ENCODE measurements around the gene GATA6. TPM values are rescaled to one million over a fixed set of nuclear protein-coding genes. Genes with fewer than 3 reads are reported as not detected.

Gene GATA6
- total and polyA plus RNA-seq, 2 experiments from 2014 or later, result 0.08 TPM; not detected in 1

DNA sequence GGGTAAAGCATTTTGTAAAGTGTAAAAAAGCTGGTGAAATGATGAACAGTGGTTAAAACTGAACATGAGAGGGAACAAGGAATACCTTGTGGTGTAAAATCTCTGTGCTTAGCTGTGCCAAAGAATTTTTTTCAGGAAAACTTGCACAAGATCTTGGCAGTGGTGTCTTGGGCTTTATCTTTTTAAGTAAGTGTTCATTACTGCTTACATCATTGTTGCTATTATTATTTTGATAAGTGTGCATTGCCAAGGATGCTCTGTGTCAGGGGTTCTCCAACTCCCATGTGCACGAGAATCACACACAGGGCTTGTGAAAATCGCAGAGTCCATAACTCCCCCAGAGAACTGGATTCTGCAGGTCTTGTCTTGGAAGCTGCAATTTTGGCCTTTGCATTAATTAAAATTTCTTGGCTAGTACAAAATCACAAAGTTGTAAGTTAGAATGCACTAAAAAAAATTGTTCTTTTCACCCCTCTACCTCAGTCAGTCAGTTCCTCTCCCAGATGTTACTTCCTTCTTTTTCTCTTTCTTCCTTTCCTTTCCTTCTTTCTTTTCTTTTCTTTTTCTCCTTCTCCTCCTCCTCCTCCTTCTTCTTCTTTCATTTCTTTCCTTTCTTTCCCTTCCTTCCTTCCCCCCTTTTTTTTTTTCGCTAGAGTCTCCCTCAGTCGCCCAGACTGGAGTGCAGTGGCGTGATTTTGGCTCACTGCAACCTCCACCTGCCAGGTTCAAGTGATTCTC is 37.8 kb downstream of the GATA6 start:
- Histone ChIP-seq H3K9me2 (ENCODE audit: insufficient read depth) (no peaks in the 10 kb centered on the region), H3K4me3 (no peak overlapping the region), H3K36me3 (ENCODE audit: insufficient read depth) (no peaks in the 10 kb centered on the region), H3K4me2 (no peak overlapping the region), H3K4me1 (ENCODE audit: insufficient read depth) (no peaks in the 10 kb centered on the region), H3K27me3 (ENCODE audit: insufficient read depth) (no peaks in the 10 kb centered on the region), H4K20me1 (replicated peaks; ENCODE audit: insufficient read depth) (no peaks in the 10 kb centered on the region), H3F3A (replicated peaks; ENCODE audit: low read depth) (no peaks in the 10 kb centered on the region), H3K27ac (ENCODE audit: low read depth) (no peak overlapping the region), H3K79me2 (replicated peaks; ENCODE audit: insufficient read depth) (no peaks in the 10 kb centered on the region), H2AFZ (no peak overlapping the region)
- Mint-ChIP-seq H3K9me3 (no peaks in the 10 kb centered on the region), H3K36me3 (ENCODE audit: low read depth) (no peaks in the 10 kb centered on the region), H3K27me3 (ENCODE audit: insufficient read depth, low read depth, poor library complexity) (peaks cover 3% of the 10 kb centered on the region), H3K27ac (no peak overlapping the region), H3K4me3 (no peak overlapping the region), H3K4me1 (no peaks in the 10 kb centered on the region)
- TF ChIP-seq, protein P1, sequence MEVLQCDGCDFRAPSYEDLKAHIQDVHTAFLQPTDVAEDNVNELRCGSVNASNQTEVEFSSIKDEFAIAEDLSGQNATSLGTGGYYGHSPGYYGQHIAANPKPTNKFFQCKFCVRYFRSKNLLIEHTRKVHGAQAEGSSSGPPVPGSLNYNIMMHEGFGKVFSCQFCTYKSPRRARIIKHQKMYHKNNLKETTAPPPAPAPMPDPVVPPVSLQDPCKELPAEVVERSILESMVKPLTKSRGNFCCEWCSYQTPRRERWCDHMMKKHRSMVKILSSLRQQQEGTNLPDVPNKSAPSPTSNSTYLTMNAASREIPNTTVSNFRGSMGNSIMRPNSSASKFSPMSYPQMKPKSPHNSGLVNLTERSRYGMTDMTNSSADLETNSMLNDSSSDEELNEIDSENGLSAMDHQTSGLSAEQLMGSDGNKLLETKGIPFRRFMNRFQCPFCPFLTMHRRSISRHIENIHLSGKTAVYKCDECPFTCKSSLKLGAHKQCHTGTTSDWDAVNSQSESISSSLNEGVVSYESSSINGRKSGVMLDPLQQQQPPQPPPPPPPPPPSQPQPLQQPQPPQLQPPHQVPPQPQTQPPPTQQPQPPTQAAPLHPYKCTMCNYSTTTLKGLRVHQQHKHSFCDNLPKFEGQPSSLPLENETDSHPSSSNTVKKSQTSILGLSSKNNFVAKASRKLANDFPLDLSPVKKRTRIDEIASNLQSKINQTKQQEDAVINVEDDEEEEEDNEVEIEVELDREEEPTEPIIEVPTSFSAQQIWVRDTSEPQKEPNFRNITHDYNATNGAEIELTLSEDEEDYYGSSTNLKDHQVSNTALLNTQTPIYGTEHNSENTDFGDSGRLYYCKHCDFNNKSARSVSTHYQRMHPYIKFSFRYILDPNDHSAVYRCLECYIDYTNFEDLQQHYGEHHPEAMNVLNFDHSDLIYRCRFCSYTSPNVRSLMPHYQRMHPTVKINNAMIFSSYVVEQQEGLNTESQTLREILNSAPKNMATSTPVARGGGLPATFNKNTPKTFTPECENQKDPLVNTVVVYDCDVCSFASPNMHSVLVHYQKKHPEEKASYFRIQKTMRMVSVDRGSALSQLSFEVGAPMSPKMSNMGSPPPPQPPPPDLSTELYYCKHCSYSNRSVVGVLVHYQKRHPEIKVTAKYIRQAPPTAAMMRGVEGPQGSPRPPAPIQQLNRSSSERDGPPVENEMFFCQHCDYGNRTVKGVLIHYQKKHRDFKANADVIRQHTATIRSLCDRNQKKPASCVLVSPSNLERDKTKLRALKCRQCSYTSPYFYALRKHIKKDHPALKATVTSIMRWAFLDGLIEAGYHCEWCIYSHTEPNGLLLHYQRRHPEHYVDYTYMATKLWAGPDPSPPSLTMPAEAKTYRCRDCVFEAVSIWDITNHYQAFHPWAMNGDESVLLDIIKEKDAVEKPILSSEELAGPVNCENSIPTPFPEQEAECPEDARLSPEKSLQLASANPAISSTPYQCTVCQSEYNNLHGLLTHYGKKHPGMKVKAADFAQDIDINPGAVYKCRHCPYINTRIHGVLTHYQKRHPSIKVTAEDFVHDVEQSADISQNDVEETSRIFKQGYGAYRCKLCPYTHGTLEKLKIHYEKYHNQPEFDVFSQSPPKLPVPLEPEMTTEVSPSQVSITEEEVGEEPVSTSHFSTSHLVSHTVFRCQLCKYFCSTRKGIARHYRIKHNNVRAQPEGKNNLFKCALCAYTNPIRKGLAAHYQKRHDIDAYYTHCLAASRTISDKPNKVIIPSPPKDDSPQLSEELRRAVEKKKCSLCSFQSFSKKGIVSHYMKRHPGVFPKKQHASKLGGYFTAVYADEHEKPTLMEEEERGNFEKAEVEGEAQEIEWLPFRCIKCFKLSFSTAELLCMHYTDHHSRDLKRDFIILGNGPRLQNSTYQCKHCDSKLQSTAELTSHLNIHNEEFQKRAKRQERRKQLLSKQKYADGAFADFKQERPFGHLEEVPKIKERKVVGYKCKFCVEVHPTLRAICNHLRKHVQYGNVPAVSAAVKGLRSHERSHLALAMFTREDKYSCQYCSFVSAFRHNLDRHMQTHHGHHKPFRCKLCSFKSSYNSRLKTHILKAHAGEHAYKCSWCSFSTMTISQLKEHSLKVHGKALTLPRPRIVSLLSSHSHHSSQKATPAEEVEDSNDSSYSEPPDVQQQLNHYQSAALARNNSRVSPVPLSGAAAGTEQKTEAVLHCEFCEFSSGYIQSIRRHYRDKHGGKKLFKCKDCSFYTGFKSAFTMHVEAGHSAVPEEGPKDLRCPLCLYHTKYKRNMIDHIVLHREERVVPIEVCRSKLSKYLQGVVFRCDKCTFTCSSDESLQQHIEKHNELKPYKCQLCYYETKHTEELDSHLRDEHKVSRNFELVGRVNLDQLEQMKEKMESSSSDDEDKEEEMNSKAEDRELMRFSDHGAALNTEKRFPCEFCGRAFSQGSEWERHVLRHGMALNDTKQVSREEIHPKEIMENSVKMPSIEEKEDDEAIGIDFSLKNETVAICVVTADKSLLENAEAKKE (CRISPR knock-in tag; IDR thresholded peaks at IDR 0.05), result no peak
- TF ChIP-seq EZH2 (IDR thresholded peaks at IDR 0.05; ENCODE audit: low read depth, unreplicated experiment) (no peak), ZNF114 (CRISPR knock-in tag; IDR thresholded peaks at IDR 0.05) (no peak), POLR2AphosphoS5 (IDR thresholded peaks at IDR 0.05; ENCODE audit: low read depth) (no peak), CREB1 (CRISPR knock-in tag; IDR thresholded peaks at IDR 0.05; ENCODE audit: low read depth) (no peak), EZH2phosphoT487 (IDR thresholded peaks at IDR 0.05; ENCODE audit: unreplicated experiment) (no peak), NANOG (IDR thresholded peaks at IDR 0.05; ENCODE audit: borderline replicate concordance) (no peak), JUNB (IDR thresholded peaks at IDR 0.05; ENCODE audit: unreplicated experiment) (no peak), STAT1 (IDR thresholded peaks at IDR 0.05; ENCODE audit: unreplicated experiment) (no peak)
- TF ChIP-seq, protein P2, sequence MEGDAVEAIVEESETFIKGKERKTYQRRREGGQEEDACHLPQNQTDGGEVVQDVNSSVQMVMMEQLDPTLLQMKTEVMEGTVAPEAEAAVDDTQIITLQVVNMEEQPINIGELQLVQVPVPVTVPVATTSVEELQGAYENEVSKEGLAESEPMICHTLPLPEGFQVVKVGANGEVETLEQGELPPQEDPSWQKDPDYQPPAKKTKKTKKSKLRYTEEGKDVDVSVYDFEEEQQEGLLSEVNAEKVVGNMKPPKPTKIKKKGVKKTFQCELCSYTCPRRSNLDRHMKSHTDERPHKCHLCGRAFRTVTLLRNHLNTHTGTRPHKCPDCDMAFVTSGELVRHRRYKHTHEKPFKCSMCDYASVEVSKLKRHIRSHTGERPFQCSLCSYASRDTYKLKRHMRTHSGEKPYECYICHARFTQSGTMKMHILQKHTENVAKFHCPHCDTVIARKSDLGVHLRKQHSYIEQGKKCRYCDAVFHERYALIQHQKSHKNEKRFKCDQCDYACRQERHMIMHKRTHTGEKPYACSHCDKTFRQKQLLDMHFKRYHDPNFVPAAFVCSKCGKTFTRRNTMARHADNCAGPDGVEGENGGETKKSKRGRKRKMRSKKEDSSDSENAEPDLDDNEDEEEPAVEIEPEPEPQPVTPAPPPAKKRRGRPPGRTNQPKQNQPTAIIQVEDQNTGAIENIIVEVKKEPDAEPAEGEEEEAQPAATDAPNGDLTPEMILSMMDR (conservative IDR thresholded peaks at IDR 0.05; ENCODE audit: low read depth in 2 of 2), result no peak
- ATAC-seq (no peak), DNase-seq (ENCODE audit: low spot score) (no peak)
